NCI-H82 (cell line): ENCODE results near the gene SIK3.
"Not testable (repeated sequence)": the region's sequence is repeated elsewhere in the genome, so short reads cannot be mapped to it uniquely, and the experiment has no call there.

Experiments used
- DNase-seq: peaks from one replicate; lab custom pipeline; 2025; lab: John Stamatoyannopoulos, UW

SIK3 gene

DNA sequence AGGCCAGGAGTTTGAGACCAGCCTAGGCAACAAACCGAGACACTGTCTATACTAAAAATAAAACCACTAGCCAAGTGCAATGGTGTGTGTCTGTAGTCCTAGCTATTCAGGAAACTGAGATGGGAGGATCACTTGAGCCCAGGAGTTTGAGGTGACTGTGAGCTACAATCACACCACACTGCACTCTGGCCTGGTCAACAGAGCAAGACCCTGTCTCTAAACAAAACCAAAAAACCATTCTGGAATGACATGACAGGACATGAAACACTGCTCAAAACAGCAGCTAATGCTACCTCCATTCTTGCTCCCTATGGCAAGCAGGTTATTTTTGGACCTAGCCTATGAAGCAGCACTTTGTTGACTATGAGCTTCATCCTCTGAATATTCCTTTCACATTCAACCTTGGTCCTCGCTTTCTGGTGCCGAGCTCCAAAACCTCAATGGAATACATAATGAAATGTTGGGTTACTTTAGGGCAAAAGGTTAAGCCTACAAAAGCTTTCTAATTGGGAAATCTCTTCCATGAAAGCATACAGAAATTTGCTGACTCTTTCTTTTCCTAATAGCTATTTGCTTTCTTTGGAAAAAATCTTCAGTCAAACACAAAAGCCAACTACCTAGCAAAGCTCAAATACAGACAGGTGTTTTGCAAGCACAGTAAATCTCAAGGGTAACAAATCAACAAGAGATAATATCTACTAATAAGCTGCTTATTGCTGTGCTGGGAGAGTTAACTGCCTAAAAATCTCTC lies 21.1 kb downstream of the SIK3 start:
- peak; percentile 14 for DNase-seq

GRCh38 chr11:117075186-117075585 lies 23.0 kb downstream of the SIK3 start:
- no peak for DNase-seq

GRCh38 chr11:117074119-117074518 lies 24.1 kb downstream of the SIK3 start:
- DNase-seq: no peak

- no peak for DNase-seq
These were observed 24.7 kb downstream of the SIK3 start for GRCh38 chr11:117073539-117073938.

- no peak for DNase-seq
These were observed 25.4 kb downstream of the SIK3 start for GRCh38 chr11:117072517-117073461.

GRCh38 chr11:117071344-117071787 lies 26.9 kb downstream of the SIK3 start:
- peak; percentile 52 for DNase-seq

DNA sequence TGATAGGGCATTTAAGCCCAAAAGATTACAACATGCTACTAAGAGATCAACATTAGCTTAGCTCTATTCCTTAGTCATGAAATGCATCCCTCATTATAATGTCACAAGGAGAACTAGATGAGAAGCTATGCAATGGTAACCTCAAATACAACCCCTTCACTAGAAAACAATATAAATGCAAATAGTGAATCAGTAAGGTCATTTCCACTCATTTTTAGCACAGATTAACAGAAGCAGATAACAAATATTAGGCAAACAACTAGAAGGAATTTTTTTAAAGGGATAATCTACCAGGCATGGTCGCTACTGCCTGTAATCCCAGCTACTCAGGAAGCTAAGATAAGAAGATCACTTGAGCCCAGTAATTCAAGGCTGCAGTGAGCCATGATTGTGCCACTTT lies 28.2 kb downstream of the SIK3 start:
- peak; percentile 78 for DNase-seq

DNA sequence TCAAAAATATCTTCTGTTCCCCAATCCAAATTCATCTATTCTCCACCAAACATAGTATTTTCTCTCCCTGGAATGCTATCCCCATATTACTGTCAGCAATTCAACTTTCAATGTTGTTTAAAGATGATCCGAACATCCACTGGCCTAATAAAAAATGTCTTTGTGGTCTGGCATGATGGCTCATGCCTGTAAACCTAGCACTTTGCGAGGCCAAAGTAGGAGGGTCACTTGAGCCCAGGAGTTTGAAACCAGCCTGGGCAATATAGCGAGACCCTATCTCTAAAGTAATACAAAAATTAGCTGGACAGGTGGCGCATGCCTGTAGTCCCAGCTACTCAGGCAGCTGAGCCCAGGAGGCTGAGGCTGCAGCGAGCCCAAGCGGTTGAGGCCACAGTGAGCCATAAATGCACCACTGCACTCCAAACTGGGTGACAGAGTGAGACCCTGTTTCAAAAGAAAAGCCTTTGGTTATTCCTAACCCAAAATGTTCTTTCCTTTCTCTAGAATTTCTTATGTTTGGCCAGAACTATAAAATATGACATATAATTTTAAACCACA lies 29.8 kb downstream of the SIK3 start:
- no peak for DNase-seq

DNA sequence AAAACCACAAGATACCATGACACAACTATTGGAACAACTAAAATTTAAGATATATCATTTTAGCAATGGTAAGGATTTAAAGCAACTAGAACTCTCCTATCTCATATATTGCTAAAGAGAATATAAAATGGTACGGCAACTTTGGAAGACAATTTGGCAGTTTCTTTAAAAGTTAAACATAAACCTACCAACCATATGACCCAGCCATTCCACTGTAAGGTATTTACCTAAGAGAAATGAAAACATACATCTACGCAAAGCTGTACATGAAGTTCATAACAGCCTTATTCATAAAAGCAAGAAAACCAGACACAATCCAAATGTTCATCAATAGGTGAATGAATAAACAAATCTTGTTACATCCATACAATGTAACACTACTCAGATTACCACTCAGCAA lies 31.3 kb downstream of the SIK3 start:
- DNase-seq: no peak

DNA sequence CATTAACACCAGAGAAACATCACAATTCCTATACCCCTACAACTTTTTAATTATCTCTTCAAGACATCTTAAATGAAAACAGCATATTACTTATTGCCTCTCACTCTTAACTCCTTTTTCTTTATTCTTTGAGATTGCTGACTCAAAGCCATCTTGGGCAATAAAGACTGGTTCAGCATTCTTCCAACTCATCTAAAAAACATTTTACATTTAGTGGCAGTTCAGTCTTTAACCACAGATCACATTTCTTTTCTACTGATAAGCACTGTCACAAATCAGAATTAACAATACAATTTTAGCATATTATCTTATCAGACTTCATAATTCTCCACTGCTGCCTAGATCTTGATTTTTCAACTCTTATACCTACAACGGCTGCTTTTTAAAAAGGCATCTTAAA lies 34.0 kb downstream of the SIK3 start:
- no peak for DNase-seq

GRCh38 chr11:117062498-117062897 lies 35.7 kb downstream of the SIK3 start:
- DNase-seq: no peak

GRCh38 chr11:117061256-117061655 lies 37.0 kb downstream of the SIK3 start:
- no peak for DNase-seq

DNA sequence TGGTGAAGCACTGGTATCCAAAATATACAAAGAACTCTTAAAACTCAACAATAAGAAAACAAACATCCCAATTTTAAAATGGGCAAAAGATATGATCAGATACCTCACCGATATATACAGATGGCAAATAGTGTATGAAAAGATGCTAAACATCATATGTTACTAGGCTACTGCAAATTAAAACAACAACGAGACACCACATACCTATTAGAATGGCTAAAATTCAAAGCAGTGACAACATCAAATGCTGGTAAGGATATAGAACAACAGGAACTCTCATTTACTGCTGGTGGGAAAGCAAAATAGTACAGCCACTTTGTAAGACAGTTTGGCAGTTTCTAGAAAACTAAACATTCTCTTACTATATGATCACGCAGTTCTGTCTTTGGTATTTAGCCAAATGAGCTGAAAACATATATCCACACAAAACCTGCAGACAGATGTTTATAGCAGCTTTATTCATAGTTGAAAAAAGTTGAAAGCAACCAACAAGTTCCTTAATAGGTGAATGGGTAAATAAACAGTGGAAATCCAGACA lies 38.5 kb downstream of the SIK3 start:
- no peak for DNase-seq

- DNase-seq: no peak
These were observed 39.4 kb downstream of the SIK3 start for GRCh38 chr11:117058761-117059261.

- no peak for DNase-seq
These were observed 40.5 kb downstream of the SIK3 start for GRCh38 chr11:117057727-117058126.

DNA sequence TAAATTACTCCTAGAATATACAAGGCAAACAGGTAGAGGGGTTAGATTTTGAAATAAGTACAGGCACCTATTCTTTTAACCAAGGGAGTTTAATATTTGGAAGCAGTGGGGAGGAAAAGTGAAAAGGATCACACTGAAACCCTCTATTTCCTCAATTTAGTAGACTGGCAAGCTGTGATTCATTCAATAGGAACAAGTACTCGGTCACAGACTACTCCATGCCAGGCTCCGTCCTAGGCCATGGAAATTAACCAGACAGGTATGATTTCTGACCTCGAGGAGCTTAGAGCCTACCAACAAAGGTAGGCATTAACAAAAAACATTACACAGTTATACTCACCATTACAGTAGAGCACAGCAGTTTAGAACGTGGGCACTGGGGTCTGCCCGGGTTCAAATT lies 40.9 kb downstream of the SIK3 start:
- no peak for DNase-seq

DNA sequence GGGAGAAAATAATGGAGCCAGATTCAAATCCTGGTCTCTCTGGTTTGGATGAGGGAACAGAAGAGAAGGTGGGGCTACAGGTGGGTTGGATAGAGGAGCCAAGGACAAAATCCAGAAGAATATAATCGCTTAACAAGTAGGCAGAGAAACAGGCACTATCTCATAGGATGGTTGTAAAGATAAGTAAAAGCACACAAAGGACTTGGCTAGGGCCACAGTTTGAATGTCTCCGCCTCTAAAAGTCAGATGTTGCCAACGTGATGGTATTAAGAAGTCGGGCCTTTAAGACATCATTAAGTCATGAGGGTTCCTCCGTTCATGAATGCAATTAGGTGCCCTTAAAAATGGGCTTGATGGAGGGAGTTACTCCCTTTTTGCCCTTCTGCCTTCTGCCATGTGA lies 42.8 kb downstream of the SIK3 start:
- no peak for DNase-seq

DNA sequence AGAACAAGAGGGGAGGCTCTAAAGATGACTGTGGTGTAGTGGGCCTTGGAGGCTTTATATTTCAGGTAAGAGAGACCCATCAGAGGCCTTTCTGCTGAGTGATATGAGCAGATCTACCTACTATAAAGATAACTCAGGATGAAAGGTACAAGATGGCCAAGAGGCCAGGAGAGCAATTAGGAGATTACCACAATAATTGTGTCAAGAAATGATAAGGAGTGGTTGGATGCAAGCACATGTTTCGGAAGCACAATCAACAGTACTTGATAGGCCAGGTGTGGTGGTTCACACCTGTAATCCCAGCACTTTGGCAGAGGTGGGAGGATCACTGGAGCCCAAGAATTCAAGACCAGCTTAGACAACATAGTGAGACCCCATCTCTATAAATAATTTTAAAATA lies 43.8 kb downstream of the SIK3 start:
- DNase-seq: no peak

DNA sequence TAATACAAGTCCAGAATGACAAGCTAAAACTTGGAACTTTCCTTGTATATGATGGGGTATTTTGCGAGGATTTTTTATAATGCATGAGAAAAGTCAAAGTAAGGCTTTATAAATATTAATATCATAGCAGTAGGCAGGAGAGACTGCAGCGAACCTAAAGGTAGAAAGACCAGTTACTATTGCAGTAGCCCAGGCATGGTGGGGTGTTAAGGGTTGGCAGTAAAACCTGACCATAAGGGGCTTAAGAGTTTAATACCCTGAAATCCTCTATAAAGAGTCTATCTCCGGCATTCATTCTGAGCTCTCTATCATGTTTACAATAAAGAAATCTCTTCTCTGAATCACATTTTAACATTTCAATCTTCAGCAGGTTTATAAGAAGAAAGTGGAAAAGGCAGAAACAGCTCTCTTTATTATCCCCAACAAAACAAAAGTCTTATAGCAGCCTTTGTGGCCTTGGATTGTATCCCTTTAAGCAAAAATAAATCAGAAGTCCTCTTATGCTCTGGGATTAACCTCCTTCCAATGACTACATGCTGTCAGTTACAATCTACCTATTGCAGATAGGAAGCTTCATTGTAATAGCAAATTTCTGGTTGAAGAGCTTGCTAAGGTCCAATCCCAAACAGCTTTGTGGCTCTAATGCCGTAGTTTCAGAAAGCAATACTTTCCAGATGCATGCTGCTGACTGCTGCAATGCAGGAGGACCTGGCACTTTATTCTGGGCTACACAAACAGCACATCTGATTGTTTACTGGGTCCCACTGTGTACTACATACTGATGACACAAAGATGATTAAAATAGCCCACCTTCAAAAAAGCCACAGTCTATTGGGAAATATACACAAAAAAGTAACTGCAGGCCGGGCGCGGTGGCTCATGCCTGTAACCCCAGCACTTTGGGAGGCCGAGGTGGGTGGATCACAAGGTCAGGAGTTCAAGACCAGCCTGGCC lies 45.8 kb downstream of the SIK3 start:
- DNase-seq: peak; percentile 92

GRCh38 chr11:117050121-117050520 lies 48.1 kb downstream of the SIK3 start:
- peak; percentile 11 for DNase-seq

DNA sequence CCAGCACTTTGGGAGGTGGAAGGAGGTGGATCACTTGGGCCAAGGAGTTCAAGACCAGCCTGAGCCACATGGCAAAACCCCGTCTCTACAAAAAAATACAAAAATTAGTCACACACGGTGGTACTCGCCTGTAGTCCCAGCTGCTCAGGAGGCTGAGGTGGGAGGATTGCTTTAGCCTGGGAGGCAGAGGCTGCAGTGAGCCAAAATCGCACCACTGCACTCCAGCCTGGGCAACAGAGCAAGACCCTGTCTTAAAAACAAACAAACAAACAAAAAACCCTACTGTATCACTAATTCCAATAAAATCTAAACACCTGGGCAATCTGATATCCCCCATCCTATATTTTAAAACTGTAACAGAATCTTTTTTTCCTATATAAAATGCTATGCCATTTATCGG lies 51.6 kb downstream of the SIK3 start:
- DNase-seq: not testable (repeated sequence)
